ENCODE measurements around the gene GPS1. TPM values are rescaled to one million over a fixed set of nuclear protein-coding genes. Genes with fewer than 3 reads are reported as not detected.

Gene GPS1
- total and polyA plus RNA-seq, 2 of the 4 experiments (the other 2 are of a cell fraction): 157 to 181 TPM

DNA sequence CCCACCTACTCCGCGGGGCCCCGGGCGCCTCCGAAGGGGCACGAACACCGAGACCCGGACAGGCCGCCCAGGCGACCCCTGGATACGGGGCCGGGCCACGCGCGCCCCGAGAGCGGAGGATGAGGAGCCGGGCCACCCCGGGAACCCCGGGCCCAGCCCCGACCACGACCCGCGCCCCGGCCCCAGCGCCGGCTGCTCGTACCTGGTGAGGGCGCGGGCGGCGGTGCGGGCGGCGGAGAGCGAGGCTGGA is 46.1 kb downstream of the GPS1 start:
- 0 out of 2 replicates have a peak overlapping the region, but pooled peaks have one; percentile 17 for H3K56ac ChIP-seq (ENCODE audit: extremely low read depth, insufficient read depth, low read length)
- peaks cover 25% of the 10 kb centered on the region for H3K36me3 ChIP-seq (ENCODE audit: control insufficient read depth, insufficient read depth, low read length)
- H2BK120ac ChIP-seq (ENCODE audit: low read depth, low read length): no peak overlapping the region
- no peak overlapping the region for H2BK15ac ChIP-seq (ENCODE audit: low read depth, low read length)
- ChIA-PET CTCF (no interaction called here), POLR2A (ENCODE audit: unreplicated experiment) (interaction anchor here (0.6 to 1.5 kb wide), 2 partner anchors 60 to 243 kb away, joined by 3 to 4 read pairs; partner anchors contain the start of gene DCXR)
- in situ Hi-C loops (cut with MboI; ENCODE audit: low sequenced_read_pairs) (no loop called here), dilution Hi-C loops (cut with HindIII; ENCODE audit: low sequenced_read_pairs, unreplicated experiment) (no loop called here), intact Hi-C loops (cut with micrococcal nuclease) (loop anchor here (1.0 to 2.0 kb wide), 3 partner anchors 56 to 67 kb away; partner anchors contain the start of genes DCXR and RAC3)
- H2AK5ac ChIP-seq (ENCODE audit: low read depth, low read length): peak overlapping the region; percentile 8; the same call in 1 of the 2 replicates
- peak overlapping the region in 1 of 2 experiments; percentile 49; a peak in 1 of 4 replicates for H4K8ac ChIP-seq (ENCODE audit: low read depth in 2 of 2, low read length in 2 of 2)
- H2AK9ac ChIP-seq (replicated peaks; ENCODE audit: low read depth, low read length, poor library complexity): peak overlapping the region; percentile 98
- peak overlapping the region; percentile 88 for H2AFZ ChIP-seq (replicated peaks; ENCODE audit: low read length, poor library complexity)
- WGBS, 2 experiments (ENCODE audit: extremely low coverage in 2 of 2, insufficient read length in 1 of 2): 0% methylated on average over 29 of the region's 36 CpGs; no CpG with 5 or more reads in 1 of the 2 experiments
- H3K9me1 ChIP-seq (ENCODE audit: insufficient read depth, low read length): peaks cover 5% of the 10 kb centered on the region; the same call in 1 of the 2 replicates
- H3K14ac ChIP-seq (replicated peaks; ENCODE audit: low read depth, low read length): no peak overlapping the region
- peaks cover 0 to 56% of the 10 kb centered on the region in 2 experiments for H3K79me1 ChIP-seq (ENCODE audit: low read depth in 1 of 2, low read length in 2 of 2)
- H3K9ac ChIP-seq (ENCODE audit: low read depth, low read length): peak overlapping the region; percentile 87
- DNase-seq (no peak), ATAC-seq (ENCODE audit: low read depth) (peak; percentile 2)
- H3K4me3 ChIP-seq (ENCODE audit: insufficient read depth, low read depth, low read length): peak overlapping the region; percentile 54
- peaks cover 13% of the 10 kb centered on the region for H3K4me1 ChIP-seq (ENCODE audit: control insufficient read depth, insufficient read depth, low read length)
- no peaks in the 10 kb centered on the region for H3K27me3 ChIP-seq (ENCODE audit: control insufficient read depth, insufficient read depth, low read length)
- no peak overlapping the region for H3K18ac ChIP-seq (ENCODE audit: low read depth, low read length)
- H2BK20ac ChIP-seq (ENCODE audit: low read depth, low read length): no peak overlapping the region
- no peak overlapping the region for H4K91ac ChIP-seq (ENCODE audit: insufficient read depth, low read depth, low read length)
- peaks cover 31% of the 10 kb centered on the region for H4K20me1 ChIP-seq (ENCODE audit: insufficient read depth, low read length)
- peak overlapping the region; percentile 74 for H3K27ac ChIP-seq (ENCODE audit: insufficient read depth, low read length)
- H3K9me3 ChIP-seq (ENCODE audit: control insufficient read depth, insufficient read depth, low read length): no peaks in the 10 kb centered on the region
- peak overlapping the region; percentile 83; the same call in 1 of the 2 replicates for H3K4me2 ChIP-seq (ENCODE audit: low read depth, low read length)
- no peak overlapping the region for H3K4ac ChIP-seq (ENCODE audit: low read depth, low read length)
- BruUV-seq (replicated peaks): no TSS peak
- H4K5ac ChIP-seq (ENCODE audit: low read depth, low read length): no peak overlapping the region
- H3K23ac ChIP-seq (ENCODE audit: low read depth, low read length): no peak overlapping the region
- H2BK5ac ChIP-seq (ENCODE audit: low read depth, low read length, poor library complexity, severe bottlenecking): peak overlapping the region; percentile 44
- TF ChIP-seq MAZ (IDR thresholded peaks at IDR 0.05; ENCODE audit: borderline replicate concordance, low read depth, low read length): no peak
- TF ChIP-seq NFE2L2 (IDR thresholded peaks at IDR 0.05; ENCODE audit: low read depth, low read length): no peak
- TF ChIP-seq, protein P1, sequence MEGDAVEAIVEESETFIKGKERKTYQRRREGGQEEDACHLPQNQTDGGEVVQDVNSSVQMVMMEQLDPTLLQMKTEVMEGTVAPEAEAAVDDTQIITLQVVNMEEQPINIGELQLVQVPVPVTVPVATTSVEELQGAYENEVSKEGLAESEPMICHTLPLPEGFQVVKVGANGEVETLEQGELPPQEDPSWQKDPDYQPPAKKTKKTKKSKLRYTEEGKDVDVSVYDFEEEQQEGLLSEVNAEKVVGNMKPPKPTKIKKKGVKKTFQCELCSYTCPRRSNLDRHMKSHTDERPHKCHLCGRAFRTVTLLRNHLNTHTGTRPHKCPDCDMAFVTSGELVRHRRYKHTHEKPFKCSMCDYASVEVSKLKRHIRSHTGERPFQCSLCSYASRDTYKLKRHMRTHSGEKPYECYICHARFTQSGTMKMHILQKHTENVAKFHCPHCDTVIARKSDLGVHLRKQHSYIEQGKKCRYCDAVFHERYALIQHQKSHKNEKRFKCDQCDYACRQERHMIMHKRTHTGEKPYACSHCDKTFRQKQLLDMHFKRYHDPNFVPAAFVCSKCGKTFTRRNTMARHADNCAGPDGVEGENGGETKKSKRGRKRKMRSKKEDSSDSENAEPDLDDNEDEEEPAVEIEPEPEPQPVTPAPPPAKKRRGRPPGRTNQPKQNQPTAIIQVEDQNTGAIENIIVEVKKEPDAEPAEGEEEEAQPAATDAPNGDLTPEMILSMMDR (conservative IDR thresholded peaks at IDR 0.05; ENCODE audit: low read depth, low read length): no peak
- TF ChIP-seq MXI1 (IDR thresholded peaks at IDR 0.05; ENCODE audit: borderline replicate concordance, low read depth, low read length): no peak
- TF ChIP-seq CHD1 (IDR thresholded peaks at IDR 0.05; ENCODE audit: low read depth, low read length): no peak
- no peak for TF ChIP-seq RAD21 (IDR thresholded peaks at IDR 0.05; ENCODE audit: low read length)
- no peak for TF ChIP-seq RCOR1 (IDR thresholded peaks at IDR 0.05; ENCODE audit: insufficient replicate concordance, low read length)
- TF ChIP-seq BHLHE40 (IDR thresholded peaks at IDR 0.05; ENCODE audit: low read depth, low read length): no peak
- TF ChIP-seq POLR2A (IDR thresholded peaks at IDR 0.05; ENCODE audit: low read depth, low read length): no peak
- TF ChIP-seq MAFK (IDR thresholded peaks at IDR 0.05; ENCODE audit: low read depth, low read length): no peak
- TF ChIP-seq RFX5 (IDR thresholded peaks at IDR 0.05; ENCODE audit: low read depth, low read length): no peak

Data from IMR-90 (cell line).